Stimulated activated CD4-positive, alpha-beta T cell treated with anti-CD3 and anti-CD28 coated beads, TNF-alpha, amount 100 ng/mL, for 48 hours (primary cell): ENCODE data around the gene SGTA.

Experiments
- DNase-seq, 3 donors: peaks; one replicate each; pipeline ENCODE4 v3.0.0-alpha.2; 2020; ENCODE audit warnings: low read depth in 3 of 3

The SGTA gene

DNA sequence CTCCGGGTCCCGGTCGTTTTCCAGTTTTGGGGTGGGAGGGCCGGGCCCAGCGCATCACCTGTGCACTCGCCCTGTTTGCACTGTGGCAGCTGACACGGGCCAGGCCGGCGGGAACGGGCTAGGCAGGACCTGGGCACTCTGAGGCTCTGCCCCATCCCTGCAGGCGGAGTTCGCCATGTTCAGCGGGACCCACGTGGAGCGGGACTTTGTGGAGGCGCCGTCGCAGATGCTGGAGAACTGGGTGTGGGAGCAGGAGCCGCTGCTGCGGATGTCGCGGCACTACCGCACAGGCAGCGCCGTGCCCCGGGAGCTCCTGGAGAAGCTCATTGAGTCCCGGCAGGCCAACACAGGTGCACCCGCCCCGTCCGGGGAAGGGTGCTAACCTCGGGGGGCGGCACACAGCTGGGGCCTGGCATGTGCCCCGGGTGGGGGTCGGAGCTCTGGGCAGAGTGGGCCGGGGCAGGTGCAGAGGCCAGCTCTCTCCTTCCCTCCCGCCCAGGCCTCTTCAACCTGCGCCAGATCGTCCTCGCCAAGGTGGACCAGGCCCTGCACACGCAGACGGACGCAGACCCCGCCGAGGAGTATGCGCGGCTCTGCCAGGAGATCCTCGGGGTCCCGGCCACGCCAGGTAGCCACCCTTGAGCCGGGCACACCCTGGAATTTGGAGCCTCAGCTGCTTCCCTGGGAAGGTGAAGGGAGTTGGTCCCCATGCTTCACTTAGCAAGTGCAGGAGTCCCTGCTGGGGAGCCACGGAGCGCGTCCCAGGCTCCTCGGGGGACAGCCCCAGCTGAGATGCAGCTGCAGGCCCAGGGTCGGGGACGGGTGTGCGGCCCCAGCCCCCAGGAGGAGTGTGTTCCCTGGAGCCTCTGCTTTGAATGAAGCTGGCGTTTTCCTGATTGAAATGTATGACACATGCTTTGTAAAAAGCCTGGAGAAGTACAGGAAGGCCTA, 27.3 kb upstream of the SGTA start:
- no peak for DNase-seq

DNA sequence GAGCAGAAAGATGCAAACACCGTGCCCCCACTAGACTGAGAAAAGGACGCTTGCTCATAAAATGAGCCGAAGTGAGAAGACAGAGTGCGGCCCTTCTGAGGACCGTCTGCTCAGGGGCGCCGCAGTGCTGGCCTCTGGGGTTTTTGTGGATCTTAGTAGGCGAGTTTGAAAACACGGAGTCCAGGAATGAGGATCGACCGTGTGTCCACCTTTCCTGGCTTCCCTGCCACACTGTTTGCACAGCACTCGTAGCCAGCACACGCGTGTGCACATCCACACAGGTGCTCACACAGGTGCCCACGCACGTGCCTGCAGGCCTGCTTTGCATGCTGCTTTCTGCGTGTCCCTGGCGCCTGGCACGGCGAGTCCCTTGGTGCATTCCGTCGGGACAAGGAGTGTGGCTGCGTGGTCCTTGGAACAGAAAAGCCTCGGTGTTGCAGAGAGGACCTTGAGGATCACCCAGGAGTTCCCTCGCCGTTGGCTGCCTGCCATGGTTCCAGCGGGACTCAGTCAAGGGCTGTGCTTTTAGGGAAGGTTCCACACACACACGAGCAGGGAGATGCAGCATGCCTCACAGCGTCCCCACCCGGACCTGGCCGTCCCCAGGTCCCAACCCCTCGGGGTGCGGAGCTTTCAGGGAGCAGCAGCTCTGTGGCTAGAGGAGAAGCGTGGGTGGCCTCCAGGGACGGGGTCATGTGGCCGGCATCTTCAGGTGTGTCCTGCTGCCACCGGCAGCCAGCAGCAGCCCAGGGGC, 26.5 kb upstream of the SGTA start:
- DNase-seq, result no peak

DNA sequence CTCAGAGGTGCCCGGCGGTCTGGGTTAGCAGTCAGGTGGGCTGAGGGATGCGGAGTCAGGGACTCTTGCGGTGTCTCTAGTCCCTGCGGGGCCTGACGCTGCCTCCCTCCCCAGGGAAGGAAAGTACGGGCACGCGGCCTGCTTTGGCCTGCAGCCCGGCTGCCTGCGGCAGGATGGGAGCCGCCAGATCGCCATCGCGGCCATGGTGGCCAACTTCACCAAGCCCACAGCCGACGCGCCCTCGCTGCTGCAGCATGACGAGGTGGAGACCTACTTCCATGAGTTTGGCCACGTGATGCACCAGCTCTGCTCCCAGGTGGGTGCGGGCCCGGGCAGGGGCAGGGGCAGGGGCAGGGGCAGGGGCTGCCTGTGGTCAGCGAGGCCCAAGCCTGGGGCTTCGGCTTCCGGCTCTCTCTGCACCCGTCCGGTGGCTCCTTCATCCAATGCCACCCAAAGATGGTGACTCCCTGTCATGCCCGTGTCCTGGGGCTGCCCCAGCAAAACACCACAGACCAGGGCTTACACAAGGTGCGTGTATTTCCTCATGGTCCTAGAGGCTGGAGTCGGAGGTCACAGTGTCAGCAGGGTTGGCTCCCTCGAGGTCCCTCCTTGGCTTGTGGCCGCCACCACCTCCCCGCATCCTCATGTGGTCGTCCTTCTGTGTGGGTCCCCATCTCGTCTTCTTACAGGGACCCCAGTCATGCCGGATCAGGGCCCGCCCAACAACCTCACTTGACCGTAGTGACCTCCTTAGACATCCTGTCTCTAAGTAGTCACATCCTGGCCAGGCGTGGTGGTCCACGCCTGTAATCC, 25.3 kb upstream of the SGTA start:
- DNase-seq, result no peak

DNA sequence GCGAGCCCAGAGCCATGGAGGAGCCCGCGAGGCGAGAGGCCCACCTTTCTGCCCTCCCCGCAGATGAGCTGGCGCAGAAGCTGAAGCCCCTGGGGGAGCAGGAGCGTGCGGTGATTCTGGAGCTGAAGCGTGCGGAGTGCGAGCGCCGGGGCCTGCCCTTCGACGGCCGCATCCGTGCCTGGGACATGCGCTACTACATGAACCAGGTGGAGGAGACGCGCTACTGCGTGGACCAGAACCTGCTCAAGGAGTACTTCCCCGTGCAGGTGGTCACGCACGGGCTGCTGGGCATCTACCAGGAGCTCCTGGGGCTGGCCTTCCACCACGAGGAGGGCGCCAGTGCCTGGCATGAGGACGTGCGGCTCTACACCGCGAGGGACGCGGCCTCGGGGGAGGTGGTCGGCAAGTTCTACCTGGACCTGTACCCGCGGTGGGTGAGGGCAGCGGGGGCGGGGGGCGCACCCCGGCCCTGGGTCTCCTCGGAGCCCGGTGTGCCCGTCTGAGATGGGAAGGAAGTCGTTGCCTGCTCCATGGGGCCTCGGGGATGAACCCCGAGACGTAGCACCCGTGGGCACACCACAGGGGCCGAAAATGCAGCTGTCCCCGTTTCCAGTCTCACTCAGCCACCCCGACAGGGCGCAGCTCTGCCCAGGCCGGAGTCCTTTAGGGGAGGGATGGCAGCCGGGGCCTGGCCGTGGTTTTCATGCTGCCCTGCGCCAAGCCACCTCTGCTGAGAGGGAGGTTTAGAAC, 24.5 kb upstream of the SGTA start:
- no peak for DNase-seq

DNA sequence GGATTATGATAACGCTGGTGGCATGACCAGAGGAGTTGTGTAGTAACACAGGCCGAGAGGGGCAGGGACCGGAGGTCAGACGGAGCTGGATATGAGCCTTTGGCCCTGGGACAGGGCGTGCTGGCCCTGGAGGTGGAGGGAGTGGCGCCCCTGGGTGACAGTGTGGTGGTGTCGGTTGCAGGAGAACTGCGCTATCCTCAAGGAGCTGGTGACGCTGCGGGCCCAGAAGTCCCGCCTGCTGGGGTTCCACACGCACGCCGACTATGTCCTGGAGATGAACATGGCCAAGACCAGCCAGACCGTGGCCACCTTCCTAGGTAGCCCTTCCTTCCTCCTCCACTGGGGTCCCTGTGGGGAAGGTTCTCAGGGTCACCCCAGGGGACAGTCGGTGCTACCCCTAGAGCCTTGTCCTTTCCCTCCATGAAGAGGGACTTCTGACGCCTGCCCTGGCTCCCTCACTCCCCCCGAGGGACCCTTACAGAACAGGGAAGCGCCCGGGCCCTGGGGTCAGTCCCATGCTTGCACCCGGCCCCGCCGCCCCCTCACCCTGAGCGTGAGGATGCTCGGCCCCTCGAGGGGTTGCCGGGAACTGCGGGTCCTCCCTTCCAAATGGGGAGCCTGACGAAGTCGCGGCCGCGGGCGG, 23.8 kb upstream of the SGTA start:
- no peak for DNase-seq

DNA sequence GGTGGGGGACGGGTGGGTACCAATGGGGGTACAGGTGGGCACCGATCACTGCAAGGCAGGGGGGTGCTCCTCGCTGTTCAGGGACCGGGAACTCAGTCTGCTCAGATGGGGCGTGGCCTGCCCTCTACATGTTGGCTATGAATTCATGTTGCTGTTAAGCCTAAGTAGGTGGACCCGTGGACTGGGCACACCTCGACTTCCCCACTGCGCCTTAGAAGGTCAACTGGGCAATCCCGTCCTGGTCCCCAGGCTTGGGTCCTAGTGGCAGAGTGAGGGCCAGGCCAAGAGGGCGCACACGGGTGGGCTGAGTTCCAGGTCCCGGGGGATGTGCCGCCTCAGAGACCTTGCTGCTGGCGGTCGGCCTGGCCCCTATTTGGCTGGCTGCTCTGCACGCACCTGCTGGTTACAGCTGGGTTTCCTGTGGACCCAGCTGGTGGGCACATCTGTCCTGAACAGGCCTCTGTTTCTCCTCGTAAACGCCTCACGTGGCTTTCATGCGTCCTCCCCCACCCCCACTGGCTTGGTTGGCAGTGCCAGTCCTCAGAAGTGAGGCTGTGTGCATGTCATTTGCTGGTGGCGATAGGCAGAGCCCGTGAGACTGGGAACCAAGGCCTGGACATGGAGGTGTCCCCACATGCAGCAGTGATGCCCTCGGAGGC, 23.0 kb upstream of the SGTA start:
- DNase-seq, result no peak

DNA sequence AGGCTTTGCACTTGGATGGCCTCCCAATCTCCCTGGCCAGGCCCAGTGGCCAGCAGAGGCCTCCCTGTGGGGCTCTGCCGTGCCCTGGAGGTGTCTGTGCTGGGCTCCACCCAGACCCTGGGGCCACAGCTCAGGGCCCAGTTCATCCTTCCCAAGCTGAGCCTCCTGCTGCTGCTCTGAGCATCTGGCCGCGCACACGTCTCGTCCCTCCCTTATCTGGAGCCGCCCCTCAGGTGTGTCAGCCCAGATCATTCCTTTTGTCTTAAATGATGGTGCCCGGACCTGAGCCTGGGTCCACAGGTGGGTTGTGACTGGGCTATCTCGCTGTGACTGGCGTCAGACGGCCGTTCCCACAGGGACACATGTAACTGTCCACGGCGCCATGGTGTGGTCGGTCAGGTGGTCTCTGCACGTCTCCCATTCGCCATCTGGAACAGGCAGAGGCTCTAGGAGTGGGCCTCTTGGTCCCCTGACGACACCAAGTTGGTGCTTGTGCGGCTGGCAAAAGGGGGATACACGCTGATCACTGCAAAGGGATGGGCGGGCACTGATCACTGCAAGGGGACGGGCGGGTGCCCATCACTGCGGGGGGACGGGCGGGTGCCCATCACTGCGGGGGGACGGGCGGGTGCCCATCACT, 22.3 kb upstream of the SGTA start:
- DNase-seq, result no peak

DNA sequence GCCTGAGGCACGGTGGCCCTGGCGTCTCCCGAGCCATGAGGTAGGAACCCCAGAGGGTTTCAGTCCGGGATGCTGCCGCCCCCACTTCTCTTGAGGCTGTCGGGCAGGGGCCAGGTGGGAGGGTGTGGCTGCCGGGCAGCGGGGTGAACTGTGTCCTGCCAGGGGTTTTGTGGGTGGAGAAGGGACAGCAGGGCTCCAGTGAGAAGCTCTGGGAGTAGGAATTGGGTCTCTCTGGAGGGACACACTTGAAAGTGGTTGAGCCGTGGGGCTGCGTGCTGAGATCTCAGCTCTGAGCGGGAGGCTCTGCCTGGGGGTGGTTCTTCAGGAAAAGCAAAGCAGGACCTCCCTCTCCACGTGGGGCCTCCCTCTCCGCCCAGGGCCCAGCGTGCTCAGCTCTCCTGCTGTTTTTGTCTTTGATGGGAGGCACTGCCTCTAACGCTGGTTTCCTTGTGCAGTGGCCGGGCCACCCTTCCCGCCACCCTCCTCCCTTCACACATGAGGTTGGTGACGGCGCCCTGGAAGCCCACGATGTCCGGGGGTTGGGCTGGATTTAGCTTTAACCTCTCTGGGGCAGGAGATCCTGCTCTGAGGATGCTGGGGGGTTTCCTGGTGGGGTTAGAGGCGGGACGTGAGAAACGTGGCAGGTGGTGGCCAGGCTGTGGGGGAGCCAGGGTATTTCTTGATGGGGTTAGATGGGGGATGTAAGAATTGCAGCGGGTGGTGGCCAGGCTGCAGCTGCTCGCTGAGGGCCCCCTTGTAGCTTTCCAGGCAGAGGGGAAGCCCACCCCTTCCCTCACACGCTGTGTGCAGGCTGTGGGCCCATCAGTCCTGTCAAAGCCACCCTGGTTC, 21.3 kb upstream of the SGTA start:
- DNase-seq, result no peak

DNA sequence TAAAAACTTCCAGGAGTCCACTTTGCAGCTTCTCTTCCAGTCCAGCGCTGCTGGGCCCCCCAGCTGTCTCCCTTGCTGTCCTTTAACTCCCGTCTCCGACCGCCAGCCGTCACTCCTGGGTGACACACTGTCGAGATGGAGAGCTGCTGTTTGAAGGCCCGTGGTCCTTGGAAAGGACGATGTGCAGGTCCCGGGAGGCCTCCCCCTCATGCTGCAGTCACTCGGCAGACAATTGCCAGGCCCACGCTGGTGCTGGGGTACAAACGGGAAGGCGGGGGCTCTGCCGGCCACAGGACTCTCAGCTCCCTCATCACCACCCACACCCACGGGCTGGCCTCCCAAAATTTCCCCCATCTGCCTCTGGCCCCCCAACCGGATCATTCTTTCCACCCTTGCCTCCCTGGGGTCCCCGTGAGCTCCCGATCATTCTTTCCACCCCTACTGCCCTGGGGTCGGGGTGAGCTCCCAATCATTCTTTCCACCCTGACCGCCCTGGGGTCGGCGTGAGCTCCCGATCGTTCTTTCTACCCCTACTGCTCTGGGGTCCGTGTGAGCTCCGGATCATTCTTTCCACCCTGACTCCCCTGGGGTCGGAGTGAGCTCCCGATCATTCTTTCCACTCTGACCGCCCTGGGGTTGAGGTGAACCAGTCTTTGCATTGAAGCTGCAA, 20.5 kb upstream of the SGTA start:
- no peak for DNase-seq

DNA sequence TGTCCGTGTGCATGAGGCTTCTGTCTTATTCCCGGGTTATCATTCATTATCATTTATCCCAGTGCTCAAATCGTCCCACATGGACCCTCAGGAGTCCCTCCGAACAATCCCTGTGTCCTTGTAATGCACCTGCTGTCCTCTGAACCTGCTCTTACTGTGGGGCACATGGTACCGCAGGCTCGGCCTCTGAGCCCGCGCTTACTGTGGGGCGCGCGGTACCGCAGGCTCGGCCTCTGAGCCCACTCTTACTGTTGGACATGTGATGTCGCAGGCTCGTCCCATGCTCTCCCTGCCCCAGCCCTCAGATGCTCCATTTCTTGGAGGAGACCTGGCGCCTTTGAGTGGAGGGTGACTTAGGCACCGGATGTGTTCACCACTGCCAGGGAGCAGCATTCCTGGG, 19.8 kb upstream of the SGTA start:
- no peak for DNase-seq

DNA sequence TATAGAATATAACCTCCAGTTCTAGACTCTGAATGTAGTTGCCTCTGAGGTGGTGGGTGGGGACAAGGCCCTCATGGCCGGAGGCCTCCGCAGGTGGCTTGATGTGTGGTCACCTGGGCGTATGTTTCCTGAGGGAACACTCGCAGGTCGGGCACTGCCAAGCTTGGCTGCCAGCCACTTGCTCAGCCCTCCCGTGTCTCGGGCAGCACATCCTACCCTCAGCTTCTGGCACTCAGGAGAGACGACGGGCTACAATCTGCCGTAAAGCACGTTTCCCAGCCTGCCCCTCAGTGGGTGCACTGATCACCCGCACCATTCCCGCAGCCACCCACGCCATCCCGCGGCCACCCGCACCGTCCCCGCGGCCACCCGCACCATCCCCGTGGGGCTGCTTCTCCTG, 17.4 kb upstream of the SGTA start:
- no peak for DNase-seq

DNA sequence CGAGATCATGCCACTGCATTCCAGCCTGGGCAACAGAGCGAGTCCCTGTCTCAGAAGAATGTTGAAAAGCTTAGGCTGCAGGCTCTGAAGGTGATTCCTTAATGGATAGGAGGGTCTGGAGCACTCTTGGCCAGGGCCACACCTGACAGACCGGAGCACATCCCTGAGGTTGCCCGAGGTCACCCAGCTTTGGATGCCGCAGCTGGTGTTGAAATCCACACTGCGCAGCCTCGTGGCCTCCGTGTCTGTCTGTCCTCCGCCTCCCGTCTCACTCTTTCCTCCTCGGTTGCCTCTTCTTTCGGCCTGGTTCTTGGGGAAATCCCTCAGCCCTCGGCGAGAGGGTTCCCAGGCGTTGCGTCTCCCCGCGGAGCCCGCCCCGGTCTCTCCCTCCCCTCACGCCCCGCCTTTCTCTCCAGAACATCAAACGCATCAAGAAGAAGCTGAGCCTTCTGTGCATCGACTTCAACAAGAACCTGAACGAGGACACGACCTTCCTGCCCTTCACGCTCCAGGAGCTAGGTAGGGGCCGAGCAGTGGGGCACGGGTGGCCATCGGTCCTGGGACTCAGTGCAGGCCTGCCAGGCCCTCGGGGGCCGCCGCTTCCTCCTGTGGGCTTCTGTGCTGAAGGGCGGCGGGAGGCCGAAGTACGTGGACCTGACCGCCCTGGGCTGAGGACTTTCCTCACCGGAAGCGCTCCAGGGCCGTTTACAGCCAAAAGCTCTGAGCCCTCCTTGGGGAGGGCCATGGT, 16.4 kb upstream of the SGTA start:
- no peak for DNase-seq

DNA sequence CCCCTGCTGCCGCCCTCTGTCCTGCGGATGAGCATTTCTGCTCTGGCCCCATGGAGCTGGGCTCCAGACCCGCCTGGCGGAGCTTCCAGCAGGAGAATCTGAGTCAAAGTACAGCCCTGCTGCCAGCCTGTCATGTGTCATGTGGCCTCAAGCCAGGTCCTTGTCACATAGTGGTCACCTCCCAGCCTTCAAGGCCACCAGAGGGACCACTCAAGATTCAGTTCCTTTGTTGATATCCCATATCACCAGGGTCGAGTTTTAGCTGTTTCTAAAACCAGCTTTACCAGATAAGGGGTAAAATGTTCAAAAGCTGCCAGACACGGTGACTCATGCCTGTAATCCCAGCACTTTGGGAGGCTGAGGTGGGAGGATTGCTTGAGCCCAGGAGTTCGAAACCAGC, 15.7 kb upstream of the SGTA start:
- DNase-seq, result no peak

DNA sequence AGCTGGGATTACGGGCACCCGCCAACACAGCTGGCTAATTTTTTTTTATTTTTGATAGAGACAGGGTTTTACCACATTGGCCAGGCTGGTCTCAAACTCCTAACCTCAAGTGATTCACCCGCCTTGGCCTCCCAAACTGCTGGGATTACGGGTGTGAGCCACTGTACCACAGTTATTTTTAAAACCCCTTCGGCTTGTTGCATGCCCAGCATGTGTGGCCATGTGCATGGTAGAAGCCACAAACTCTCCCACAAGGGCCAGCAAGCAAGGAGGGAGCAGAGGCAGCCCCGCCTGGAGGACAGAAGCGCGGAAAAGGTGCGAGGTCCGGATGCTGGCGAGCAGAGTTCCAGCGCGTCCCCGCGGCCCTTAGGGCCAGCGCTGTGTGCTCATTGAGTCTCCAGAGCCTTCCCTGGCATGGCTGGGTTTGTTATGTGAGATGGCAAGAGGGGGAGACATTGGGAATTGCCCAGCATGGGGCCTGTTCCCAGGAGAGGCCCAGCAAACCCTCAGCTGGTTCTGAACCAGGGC, 15.1 kb upstream of the SGTA start:
- no peak for DNase-seq

DNA sequence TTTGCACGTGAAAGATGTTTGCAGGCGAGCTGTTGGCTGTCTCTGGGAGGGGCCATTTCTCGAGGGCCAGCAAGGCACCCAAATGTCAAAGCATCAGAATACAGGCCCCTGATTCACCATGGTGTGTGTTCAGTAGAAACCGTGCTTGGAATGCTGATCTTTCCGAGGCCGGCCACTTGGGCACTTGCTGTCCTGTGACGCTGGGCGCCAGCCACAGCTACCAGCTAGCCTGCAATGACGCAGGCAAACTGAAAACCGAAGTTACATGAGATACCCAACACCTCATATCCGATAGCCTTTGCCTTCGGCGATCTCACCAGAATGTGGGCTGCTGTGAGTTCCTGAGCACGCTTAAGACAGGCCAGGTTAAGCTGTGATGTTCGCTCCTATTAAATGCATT, 14.2 kb upstream of the SGTA start:
- DNase-seq, result no peak

DNA sequence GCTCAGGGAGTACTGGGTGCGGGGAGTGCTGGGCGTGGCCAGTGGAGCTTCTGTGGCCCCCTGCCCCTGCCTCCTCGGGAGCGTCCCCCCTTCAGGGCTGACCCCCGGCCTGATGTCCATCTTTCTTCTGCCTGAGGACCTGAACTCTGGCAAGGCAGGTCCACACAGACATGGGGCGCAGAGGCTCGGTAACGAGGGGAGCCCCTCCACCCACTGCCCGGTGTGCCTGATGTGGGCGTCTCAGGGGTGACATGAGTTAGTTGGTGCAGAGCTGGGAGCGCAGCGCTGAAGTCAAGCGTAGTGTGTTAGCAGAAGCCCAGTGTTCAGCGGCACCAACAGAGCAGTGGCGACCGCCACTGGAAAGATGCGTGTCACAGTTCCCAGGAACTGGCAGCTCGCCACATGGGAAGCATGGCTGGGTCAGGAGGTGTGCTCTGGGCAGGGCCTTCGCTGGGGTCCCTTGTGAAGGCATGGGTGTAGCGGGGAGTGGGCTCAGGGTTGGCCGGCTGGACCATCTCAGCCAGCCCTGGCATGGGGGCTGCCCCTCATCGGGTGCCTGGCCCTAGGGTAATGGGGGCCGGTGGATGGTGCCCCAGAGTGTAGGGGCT, 13.7 kb upstream of the SGTA start:
- DNase-seq, result no peak
